ENCODE results near the gene PLEKHH3. TPM values are rescaled to one million over a fixed set of nuclear protein-coding genes. Genes with fewer than 3 reads are reported as not detected.

PLEKHH3 gene
- total and polyA plus RNA-seq, 10 of the 15 experiments (the other 5 are each of a cell fraction or from before 2014, with no cell fraction given) = 0.31 to 38.0 (median 11.0) TPM

GRCh38 chr17:42665581-42666001, 11.2 kb downstream of the PLEKHH3 start:
- Histone ChIP-seq H3K27me3 (replicated peaks in 1 of 2; ENCODE audit: control insufficient read depth in 2 of 2, insufficient read depth in 2 of 2, low read length in 1 of 2) (no peaks in the 10 kb centered on the region), H3K36me3 (ENCODE audit: control insufficient read depth in 2 of 2, insufficient read depth in 2 of 2, low read length in 1 of 2) (peaks cover 12 to 17% of the 10 kb centered on the region in 2 experiments; a peak in 3 of 4 replicates), H3K4me3 (no peak overlapping the region), H3K9ac (ENCODE audit: control insufficient read depth, insufficient read depth, low read length) (no peak overlapping the region), H3K4me1 (ENCODE audit: control insufficient read depth, insufficient read depth, low read length) (peaks cover 3% of the 10 kb centered on the region; the same call in 1 of the 2 replicates), H3K9me3 (replicated peaks; ENCODE audit: control insufficient read depth, insufficient read depth, low read length) (no peaks in the 10 kb centered on the region), H3K27ac (ENCODE audit: control insufficient read depth, insufficient read depth) (no peak overlapping the region), H3K79me2 (ENCODE audit: control insufficient read depth, insufficient read depth, low read length) (no peaks in the 10 kb centered on the region), H3K4me2 (ENCODE audit: control insufficient read depth, insufficient read depth) (no peak overlapping the region), H4K20me1 (ENCODE audit: control insufficient read depth, insufficient read depth) (no peaks in the 10 kb centered on the region), H2AFZ (ENCODE audit: control insufficient read depth, low read depth, low read length) (no peak overlapping the region)
- no TSS peak for BruUV-seq (replicated peaks)
- FAIRE-seq (no peak), ATAC-seq (no peak), DNase-seq (ENCODE audit: low read depth, low spot score) (no peak)
- in situ Hi-C loops (cut with MboI) = no loop called here
- ChIA-PET POLR2A (no interaction called here), SMC1A (ENCODE audit: uncharacterized antibody, unreplicated experiment) (no interaction called here), CTCF (no interaction called here), RAD21 (ENCODE audit: unreplicated experiment) (no interaction called here)
- 85% methylated on average over 12 of the region's 14 CpGs for WGBS (ENCODE audit: insufficient coverage, insufficient replicate concordance, low lambda C conversion rate, missing lambda C conversion rate)
- intact Hi-C loops (cut with micrococcal nuclease; ENCODE audit: unreplicated experiment) = no loop called here
- TF ChIP-seq CBX3 (IDR thresholded peaks at IDR 0.05; ENCODE audit: borderline replicate concordance, low read depth) = no peak
- TF ChIP-seq POLR2A (IDR thresholded peaks at IDR 0.05; ENCODE audit: low read depth, low read length) = peak; percentile 42; the same call in 1 of the 2 replicates

- no TSS peak for BruUV-seq (replicated peaks)
- H3K9ac ChIP-seq (ENCODE audit: control insufficient read depth, insufficient read depth, low read length) = no peak overlapping the region
- H2AFZ ChIP-seq (ENCODE audit: control insufficient read depth, low read depth, low read length) = no peak overlapping the region
- intact Hi-C loops (cut with micrococcal nuclease; ENCODE audit: unreplicated experiment) (no loop called here), in situ Hi-C loops (cut with MboI) (no loop called here)
- FAIRE-seq (no peak), ATAC-seq (no peak), DNase-seq (ENCODE audit: low read depth, low spot score) (no peak)
- H3K27me3 ChIP-seq (replicated peaks in 1 of 2; ENCODE audit: control insufficient read depth in 2 of 2, insufficient read depth in 2 of 2, low read length in 1 of 2) = no peaks in the 10 kb centered on the region
- peaks cover 26% of the 10 kb centered on the region for H3K4me1 ChIP-seq (ENCODE audit: control insufficient read depth, insufficient read depth, low read length)
- H3K27ac ChIP-seq (ENCODE audit: control insufficient read depth, insufficient read depth) = no peak overlapping the region
- H3K36me3 ChIP-seq (ENCODE audit: control insufficient read depth in 2 of 2, insufficient read depth in 2 of 2, low read length in 1 of 2) = no peaks in the 10 kb centered on the region; a peak in 1 of 4 replicates
- ChIA-PET RAD21 (ENCODE audit: unreplicated experiment) (interaction anchor here (1.3 kb wide), 2 partner anchors 43 to 83 kb away, joined by 3 to 7 read pairs; partner anchors contain the start of gene PSMC3IP), SMC1A (ENCODE audit: uncharacterized antibody, unreplicated experiment) (interaction anchor here (1.0 to 1.2 kb wide), 3 partner anchors 10 to 43 kb away, joined by 3 to 4 read pairs (median 4); no protein-coding TSS in a partner anchor), CTCF (interaction anchor here (1.2 to 4.2 kb wide), 6 partner anchors 12 to 82 kb away, joined by 4 to 27 read pairs (median 6); partner anchors contain the start of gene PSMC3IP), POLR2A (interaction anchor here (0.8 to 4.9 kb wide), 5 partner anchors 11 to 56 kb away, joined by 3 to 20 read pairs (median 4); no protein-coding TSS in a partner anchor)
- no peak for TF ChIP-seq NFXL1 (IDR thresholded peaks at IDR 0.05; ENCODE audit: borderline replicate concordance)
- TF ChIP-seq MAX (IDR thresholded peaks at IDR 0.05; ENCODE audit: low read depth, low read length) = no peak
- TF ChIP-seq HDAC2 (IDR thresholded peaks at IDR 0.05) = no peak
- no peak for TF ChIP-seq EGR1 (IDR thresholded peaks at IDR 0.05; ENCODE audit: borderline replicate concordance in 1 of 2, low read depth in 2 of 2, low read length in 2 of 2)
- TF ChIP-seq NFYB (IDR thresholded peaks at IDR 0.05; ENCODE audit: insufficient read depth, low read depth, low read length) = no peak
- TF ChIP-seq BRCA1 (IDR thresholded peaks at IDR 0.05; ENCODE audit: low read depth, low read length) = no peak
- no peak for TF ChIP-seq GATAD2B (conservative IDR thresholded peaks at IDR 0.05; ENCODE audit: low read depth)
- TF ChIP-seq SMAD5 (IDR thresholded peaks at IDR 0.05; ENCODE audit: low read depth) = no peak
- no peak for TF ChIP-seq TCF12 (IDR thresholded peaks at IDR 0.05; ENCODE audit: low read depth, low read length)
- no peak for TF ChIP-seq PAX8 (IDR thresholded peaks at IDR 0.05)
- no peak for TF ChIP-seq STAT1 (conservative IDR thresholded peaks at IDR 0.05)
- TF ChIP-seq ZNF384 (IDR thresholded peaks at IDR 0.05; ENCODE audit: borderline replicate concordance, low read depth, low read length) = no peak
- TF ChIP-seq POLR2AphosphoS5 (IDR thresholded peaks at IDR 0.05; ENCODE audit: low read length) = no peak
- no peak for TF ChIP-seq E2F4 (IDR thresholded peaks at IDR 0.05; ENCODE audit: low read depth, low read length)
- no peak for TF ChIP-seq IRF4 (IDR thresholded peaks at IDR 0.05; ENCODE audit: low read depth, low read length)
- no peak for TF ChIP-seq YY1 (IDR thresholded peaks at IDR 0.05; ENCODE audit: low read depth, low read length)
- peaks cover 3% of the 10 kb centered on the region; the same call in 1 of the 2 replicates for H3K79me2 ChIP-seq (ENCODE audit: control insufficient read depth, insufficient read depth, low read length)
- H4K20me1 ChIP-seq (ENCODE audit: control insufficient read depth, insufficient read depth) = no peaks in the 10 kb centered on the region
- no peak overlapping the region for H3K4me3 ChIP-seq
- H3K4me2 ChIP-seq (ENCODE audit: control insufficient read depth, insufficient read depth) = peak overlapping the region; percentile 50; the same call in 1 of the 2 replicates
- 69% methylated on average over 7 of the region's 7 CpGs for WGBS (ENCODE audit: insufficient coverage, insufficient replicate concordance, low lambda C conversion rate, missing lambda C conversion rate)
- H3K9me3 ChIP-seq (replicated peaks; ENCODE audit: control insufficient read depth, insufficient read depth, low read length) = no peaks in the 10 kb centered on the region
Measured at GRCh38 chr17:42660692-42661345, 16.0 kb downstream of the PLEKHH3 start.
